Endothelial cell (in vitro differentiated cells): ENCODE data around the gene GATB. TPM values are rescaled to one million over a fixed set of nuclear protein-coding genes. Genes with fewer than 3 reads are reported as not detected.

Source experiments
- DNase-seq: peaks from one replicate; pipeline ENCODE4 v3.0.0; 2021; ENCODE audit warnings: low spot score
- H3K27ac Mint-ChIP-seq: one replicate; pipeline ENCODE4 v1.8.0; 2021; ENCODE audit warnings: mixed read lengths, inconsistent platforms; ENCODE audit not compliant: unreplicated experiment
- H3K27me3 Mint-ChIP-seq: one replicate; pipeline ENCODE4 v1.8.0; 2021; ENCODE audit warnings: mild to moderate bottlenecking, moderate library complexity, mixed read lengths, inconsistent platforms; ENCODE audit not compliant: unreplicated experiment
- H3K36me3 Mint-ChIP-seq: one replicate; pipeline ENCODE4 v1.8.0; 2021; ENCODE audit warnings: mild to moderate bottlenecking, low read depth, mixed read lengths, inconsistent platforms; ENCODE audit not compliant: unreplicated experiment
- H3K4me1 Mint-ChIP-seq: one replicate; pipeline ENCODE4 v1.8.0; 2021; ENCODE audit warnings: mild to moderate bottlenecking, mixed read lengths, inconsistent platforms; ENCODE audit not compliant: unreplicated experiment
- H3K4me3 Mint-ChIP-seq: one replicate; pipeline ENCODE4 v1.8.0; 2021; ENCODE audit warnings: mild to moderate bottlenecking, mixed read lengths, inconsistent platforms; ENCODE audit not compliant: unreplicated experiment
- H3K9me3 Mint-ChIP-seq: one replicate; pipeline ENCODE4 v1.8.0; 2021; ENCODE audit warnings: mixed read lengths, inconsistent platforms; ENCODE audit not compliant: unreplicated experiment
- CTCF ChIP-seq: fragments of 200-600 bp; sonication (generic); IDR thresholded peaks from one replicate; pipeline ENCODE4 v1.5.0; 2021; ENCODE audit warnings: antibody characterized with exemption; ENCODE audit not compliant: unreplicated experiment
- total RNA-seq: library from RNA; stranded (reverse); fragmentation: NEBNext Ultra II Directional; extraction: Animal tissue kit (Norgen Biotek cat#: 25700); gene quantifications from one replicate; pipeline ENCODE4 v1.2.1, GENCODE V29; 2021; ENCODE audit not compliant: unreplicated experiment

GATB gene
- total RNA-seq, 1 donor from 2014 or later, result 16.6 TPM

- TF ChIP-seq CTCF, result no peak
- Mint-ChIP-seq H3K4me3 (no peak overlapping the region), H3K4me1 (no peaks in the 10 kb centered on the region), H3K9me3 (no peaks in the 10 kb centered on the region), H3K27ac (no peak overlapping the region), H3K36me3 (no peaks in the 10 kb centered on the region), H3K27me3 (no peaks in the 10 kb centered on the region)
- DNase-seq, result no peak
Measured at GRCh38 chr4:151782296-151782695, 21.5 kb upstream of the GATB start.

DNA sequence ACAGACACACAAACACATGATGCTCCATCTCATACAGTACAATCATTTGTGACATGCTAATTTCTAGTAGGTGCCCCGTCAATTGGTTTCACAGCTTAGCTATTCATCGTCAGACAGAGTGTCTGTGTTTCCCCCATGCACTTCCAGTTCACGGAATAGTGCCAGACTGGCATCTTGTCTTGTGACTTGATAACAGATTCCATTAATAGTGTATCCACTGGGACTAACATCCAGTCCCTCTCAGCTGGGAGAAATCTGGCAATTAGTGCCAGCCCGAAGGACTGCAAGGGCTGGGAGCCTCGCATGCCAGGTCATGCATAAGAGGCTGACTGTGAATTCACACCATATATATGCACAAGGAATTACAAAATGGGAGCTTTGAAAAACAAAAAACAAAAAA is 20.2 kb upstream of the GATB start:
- no peak overlapping the region for H3K4me3 Mint-ChIP-seq
- no peaks in the 10 kb centered on the region for H3K4me1 Mint-ChIP-seq
- no peaks in the 10 kb centered on the region for H3K36me3 Mint-ChIP-seq
- TF ChIP-seq CTCF, result no peak
- no peaks in the 10 kb centered on the region for H3K27me3 Mint-ChIP-seq
- no peaks in the 10 kb centered on the region for H3K9me3 Mint-ChIP-seq
- DNase-seq, result no peak
- H3K27ac Mint-ChIP-seq, result no peak overlapping the region

DNA sequence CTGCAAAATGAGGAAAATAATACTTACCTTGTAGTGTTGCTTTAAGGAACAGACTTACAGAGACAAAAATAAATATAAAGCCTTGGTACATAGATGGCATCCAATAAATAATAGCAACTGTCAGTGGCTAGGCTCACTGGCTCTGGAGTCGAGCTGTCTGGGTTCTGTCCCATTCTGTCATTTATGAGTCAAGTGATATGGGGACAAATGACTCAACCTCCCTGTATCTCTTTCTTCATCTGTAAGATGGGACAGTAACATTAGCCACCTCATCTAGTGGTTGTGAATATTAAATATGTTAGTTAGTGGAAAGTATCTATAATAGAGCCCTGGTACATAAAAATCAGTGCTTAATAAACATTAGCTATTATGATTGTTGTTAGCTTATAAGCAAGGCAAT is 16.7 kb upstream of the GATB start:
- Mint-ChIP-seq H3K4me3 (no peak overlapping the region), H3K4me1 (no peaks in the 10 kb centered on the region), H3K27me3 (no peaks in the 10 kb centered on the region), H3K27ac (no peak overlapping the region), H3K9me3 (no peaks in the 10 kb centered on the region), H3K36me3 (no peaks in the 10 kb centered on the region)
- no peak for DNase-seq
- no peak for TF ChIP-seq CTCF

- no peak for TF ChIP-seq CTCF
- Mint-ChIP-seq H3K4me1 (no peaks in the 10 kb centered on the region), H3K27me3 (no peaks in the 10 kb centered on the region), H3K27ac (no peak overlapping the region), H3K36me3 (no peaks in the 10 kb centered on the region), H3K9me3 (no peaks in the 10 kb centered on the region), H3K4me3 (no peak overlapping the region)
- DNase-seq, result no peak
Measured at GRCh38 chr4:151774324-151774723, 13.5 kb upstream of the GATB start.

- Mint-ChIP-seq H3K4me1 (no peaks in the 10 kb centered on the region), H3K27ac (no peak overlapping the region), H3K27me3 (no peaks in the 10 kb centered on the region), H3K36me3 (no peaks in the 10 kb centered on the region), H3K4me3 (no peak overlapping the region), H3K9me3 (no peaks in the 10 kb centered on the region)
- no peak for DNase-seq
- TF ChIP-seq CTCF, result no peak
Measured at GRCh38 chr4:151772274-151772673, 11.5 kb upstream of the GATB start.
